GM12865 (cell line): ENCODE results near the gene INTS11.

Experiments used
- DNase-seq: peaks from one replicate; pipeline ENCODE4 v3.0.0; 2010; ENCODE audit warnings: low read depth
- H3K4me3 ChIP-seq: 2 replicates; pipeline ENCODE4 v1.5.1; 2011; ENCODE audit warnings: mild to moderate bottlenecking, low read depth, low read length, control low read depth
- TF ChIP-seq, protein P1 (sequence below): IDR thresholded peaks from 2 replicates; pipeline ENCODE4 v1.5.1; 2011; ENCODE audit warnings: low read length, control low read depth, low read depth, inconsistent platforms; ENCODE audit not compliant: insufficient read depth; ENCODE audit errors: missing control alignments

INTS11 gene

DNA sequence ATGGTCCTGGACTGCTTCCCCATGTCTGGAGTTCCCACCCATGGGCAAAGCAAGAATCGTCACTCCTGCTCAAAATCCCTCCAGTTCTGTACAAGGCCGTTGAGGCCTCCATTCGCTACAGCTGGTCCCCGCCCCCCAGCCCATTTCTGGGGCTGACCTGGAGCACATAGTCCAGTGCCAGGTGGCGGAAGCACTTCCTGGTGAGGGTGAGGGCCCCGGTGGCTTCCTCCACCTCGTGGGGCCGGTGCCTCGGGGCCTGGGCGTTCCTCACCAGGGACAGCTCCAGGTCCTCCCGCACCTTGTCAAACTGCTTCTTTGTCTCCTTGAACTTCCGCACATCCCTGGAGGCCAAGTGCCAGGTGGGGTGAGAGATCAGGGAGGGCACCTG is 24.1 kb downstream of the INTS11 start:
- no peak overlapping the region for H3K4me3 ChIP-seq
- DNase-seq, result no peak
- TF ChIP-seq, protein P1, sequence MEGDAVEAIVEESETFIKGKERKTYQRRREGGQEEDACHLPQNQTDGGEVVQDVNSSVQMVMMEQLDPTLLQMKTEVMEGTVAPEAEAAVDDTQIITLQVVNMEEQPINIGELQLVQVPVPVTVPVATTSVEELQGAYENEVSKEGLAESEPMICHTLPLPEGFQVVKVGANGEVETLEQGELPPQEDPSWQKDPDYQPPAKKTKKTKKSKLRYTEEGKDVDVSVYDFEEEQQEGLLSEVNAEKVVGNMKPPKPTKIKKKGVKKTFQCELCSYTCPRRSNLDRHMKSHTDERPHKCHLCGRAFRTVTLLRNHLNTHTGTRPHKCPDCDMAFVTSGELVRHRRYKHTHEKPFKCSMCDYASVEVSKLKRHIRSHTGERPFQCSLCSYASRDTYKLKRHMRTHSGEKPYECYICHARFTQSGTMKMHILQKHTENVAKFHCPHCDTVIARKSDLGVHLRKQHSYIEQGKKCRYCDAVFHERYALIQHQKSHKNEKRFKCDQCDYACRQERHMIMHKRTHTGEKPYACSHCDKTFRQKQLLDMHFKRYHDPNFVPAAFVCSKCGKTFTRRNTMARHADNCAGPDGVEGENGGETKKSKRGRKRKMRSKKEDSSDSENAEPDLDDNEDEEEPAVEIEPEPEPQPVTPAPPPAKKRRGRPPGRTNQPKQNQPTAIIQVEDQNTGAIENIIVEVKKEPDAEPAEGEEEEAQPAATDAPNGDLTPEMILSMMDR, result no peak

DNA sequence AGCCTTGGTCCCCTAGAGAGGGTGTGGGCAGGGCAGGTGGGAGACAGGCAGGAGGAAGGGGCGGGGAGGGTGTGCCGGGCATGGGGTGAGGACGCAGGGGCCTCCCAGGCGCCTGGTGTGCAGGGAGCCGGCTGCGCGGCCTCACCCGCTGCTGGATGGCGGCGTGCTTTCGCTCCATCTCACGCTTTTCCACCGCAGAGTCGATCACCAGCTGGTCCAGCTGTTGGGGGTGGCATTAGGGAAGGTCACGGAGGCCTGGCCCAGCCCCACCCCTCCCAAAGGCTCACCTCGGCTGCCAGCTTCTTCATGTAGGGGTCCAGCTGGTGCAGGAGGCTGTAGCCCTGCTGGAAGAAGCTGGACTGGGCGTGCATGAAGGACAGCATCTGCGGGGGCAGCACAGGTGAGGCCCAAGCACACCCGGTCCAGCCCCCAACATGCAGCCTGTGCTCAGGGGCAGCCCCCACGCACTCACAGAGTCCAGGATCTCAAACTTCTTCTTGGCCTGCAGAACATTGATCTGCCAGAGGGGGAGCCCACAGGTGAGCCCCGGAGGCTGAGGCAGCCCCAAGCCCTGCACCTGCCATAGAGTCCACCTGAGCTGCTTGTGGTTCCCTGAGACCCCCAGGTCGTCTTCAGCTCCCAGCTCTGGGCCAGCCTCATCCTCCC is 24.6 kb downstream of the INTS11 start:
- TF ChIP-seq, protein P1, result peak; percentile 56
- peak; percentile 43 for DNase-seq

DNA sequence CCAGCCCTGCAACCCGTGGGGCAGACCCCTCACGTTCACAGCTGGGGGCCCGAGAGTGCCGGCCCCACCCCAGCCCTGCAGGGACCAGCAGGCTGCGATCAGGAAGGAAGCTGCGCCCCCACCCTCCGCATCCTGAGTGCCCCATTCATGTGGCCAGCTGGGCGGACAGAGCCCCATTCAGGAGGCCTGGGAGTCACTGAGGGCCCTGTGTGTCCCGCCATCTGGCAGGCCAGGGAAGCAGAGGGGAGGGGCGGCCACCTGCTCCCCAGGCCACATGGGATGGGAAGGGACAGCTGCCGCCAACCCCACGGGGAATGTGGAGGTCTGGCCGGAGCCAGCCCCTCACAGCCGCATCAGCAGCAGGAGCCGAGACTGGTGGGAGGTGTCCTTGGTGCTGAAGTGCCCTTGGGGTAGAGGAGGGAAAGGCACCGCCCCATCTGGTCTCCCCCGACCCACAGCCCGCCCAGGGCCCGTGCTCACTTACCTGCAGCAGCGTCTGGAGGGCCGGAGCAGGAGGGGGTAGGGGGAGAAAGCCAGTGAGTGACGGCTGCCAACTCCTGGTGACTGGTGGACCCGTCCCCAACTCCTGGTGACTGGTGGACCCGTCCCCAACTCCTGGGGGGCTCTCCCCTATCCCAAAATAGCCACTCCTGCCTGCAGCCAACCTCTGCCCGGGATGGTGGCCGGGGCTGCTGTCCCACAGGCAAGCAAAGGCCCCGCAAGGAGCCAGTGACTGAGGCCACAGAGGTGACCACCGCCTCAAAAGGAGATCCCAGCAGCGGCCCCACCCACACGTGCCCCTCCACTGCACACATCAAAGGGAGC is 25.4 kb downstream of the INTS11 start:
- TF ChIP-seq, protein P1, result no peak
- DNase-seq, result no peak
- H3K4me3 ChIP-seq, result no peak overlapping the region

More for the DNA sequence above, 24.6 kb downstream of the INTS11 start:
- no peak overlapping the region for H3K4me3 ChIP-seq

DNA sequence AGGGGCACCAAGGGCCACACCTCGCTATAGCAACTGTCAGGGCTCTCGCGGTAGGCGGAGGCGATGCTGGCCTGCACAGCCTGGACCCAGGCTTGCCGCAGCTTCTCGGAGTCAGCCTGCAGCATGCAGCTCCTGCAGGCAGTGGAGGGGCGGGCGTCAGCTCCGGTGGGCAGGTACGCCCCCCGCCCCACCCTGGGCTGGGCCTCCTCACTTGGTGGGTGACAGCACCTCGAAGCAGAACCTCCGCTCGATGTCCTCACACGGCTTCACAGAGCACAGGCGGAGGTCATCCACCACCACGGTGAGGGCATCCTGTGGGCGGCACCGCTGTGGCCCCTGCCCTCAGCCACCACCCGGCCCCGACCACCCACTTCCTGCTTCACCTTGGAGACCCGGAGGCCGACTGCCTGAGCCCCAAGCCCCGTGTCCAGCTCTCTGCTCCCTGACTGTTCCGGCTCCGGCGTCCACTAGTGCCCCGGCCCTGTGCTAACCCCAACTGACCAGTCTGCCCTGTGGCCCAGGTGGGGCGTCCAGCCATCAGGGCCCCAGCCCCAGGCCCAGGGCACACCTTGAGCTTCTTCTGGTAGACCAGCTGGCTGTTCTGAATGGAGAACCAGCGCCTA is 26.5 kb downstream of the INTS11 start:
- H3K4me3 ChIP-seq, result no peak overlapping the region
- TF ChIP-seq, protein P1, result no peak
- DNase-seq, result no peak

DNA sequence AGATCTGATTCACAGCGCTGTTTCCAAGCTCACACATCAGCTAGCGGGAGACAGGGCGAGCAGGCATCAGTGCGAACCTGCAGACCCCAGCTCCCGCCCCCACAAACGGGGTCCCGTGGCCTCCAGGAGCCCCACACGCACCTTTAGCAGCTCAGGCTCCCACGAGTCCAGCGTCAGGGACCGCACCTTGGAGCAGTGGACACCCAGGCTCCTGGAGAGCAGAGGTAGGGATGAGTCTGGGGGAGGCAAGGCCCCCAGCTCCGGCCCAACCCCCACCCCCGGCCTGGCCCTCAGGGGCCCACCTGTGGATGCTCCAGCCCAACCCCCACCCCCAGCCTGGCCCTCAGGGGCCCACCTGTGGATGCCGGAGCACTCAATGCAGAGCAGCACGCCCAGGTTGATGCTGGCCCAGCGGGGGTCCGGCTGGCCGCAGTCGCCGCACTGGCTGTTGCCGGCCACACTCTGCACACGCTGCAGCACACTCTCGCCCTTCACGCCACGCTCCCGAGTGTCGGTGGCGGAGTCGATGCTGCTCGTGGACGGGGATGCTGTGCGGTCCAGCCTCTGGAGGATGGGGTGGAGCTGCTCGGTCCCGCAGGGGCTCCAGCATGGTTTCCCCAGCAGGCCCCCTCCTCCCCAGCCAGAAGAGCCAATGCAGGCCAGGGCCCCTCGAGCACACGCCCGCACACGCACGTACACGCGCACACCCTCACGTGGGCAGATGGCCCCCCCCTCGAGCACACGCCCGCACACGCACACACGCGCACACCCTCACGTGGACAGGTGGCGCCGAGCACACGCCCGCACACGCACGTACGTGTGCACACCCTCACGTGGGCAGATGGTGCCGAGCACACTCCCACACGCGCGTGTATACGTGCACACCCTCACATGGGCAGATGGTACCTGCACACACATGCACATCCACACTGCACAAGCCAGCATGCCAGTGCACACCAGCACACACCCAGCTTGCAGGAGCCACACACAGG is 28.1 kb downstream of the INTS11 start:
- TF ChIP-seq, protein P1, result no peak
- no peak overlapping the region for H3K4me3 ChIP-seq
- no peak for DNase-seq
